ENCODE data around the gene PRKCB.

- TF ChIP-seq POLR2A (IDR thresholded peaks at IDR 0.05) (no peak), CTCF (IDR thresholded peaks at IDR 0.05) (no peak)
These were observed 331.1 kb downstream of the PRKCB start for GRCh38 chr16:24166661-24167528.
